ENCODE data around the gene EXOG.

The EXOG gene

DNA sequence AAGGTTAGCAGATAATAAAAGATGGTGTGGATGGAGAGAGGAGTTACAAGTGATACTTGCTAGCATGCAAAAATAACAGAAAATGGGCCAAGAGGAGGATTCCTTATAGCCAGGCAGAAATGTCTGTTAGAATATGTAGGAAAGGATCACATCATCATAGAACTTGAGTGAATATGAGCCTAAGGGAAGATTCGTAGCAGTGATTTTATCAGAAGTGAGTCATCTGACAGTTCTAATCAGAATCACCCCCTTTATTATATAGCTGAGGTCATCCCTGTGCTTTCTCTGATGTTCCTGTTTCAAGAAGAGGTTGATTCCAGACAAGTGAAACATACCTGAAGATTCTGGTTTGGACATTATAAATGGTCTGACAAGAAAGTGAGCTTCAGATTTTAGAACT is 22.9 kb downstream of the EXOG start:
- Histone ChIP-seq H3K4me2 (ENCODE audit: low read depth, low read length, poor library complexity, severe bottlenecking) (no peak overlapping the region), H3K9me3 (ENCODE audit: insufficient read depth, low read length) (no peaks in the 10 kb centered on the region), H3K9ac (ENCODE audit: low read length) (no peak overlapping the region), H2AFZ (ENCODE audit: low read depth, low read length, severe bottlenecking) (no peak overlapping the region), H3F3A (ENCODE audit: insufficient read depth) (no peaks in the 10 kb centered on the region), H3K36me3 (ENCODE audit: low read length) (peaks cover 18% of the 10 kb centered on the region; the same call in 1 of the 2 replicates), H3K79me2 (ENCODE audit: insufficient read depth, low read length) (no peaks in the 10 kb centered on the region), H3K4me3 (ENCODE audit: insufficient read depth, low read length, poor library complexity, severe bottlenecking) (no peak overlapping the region), H4K20me1 (ENCODE audit: low read depth, low read length) (no peaks in the 10 kb centered on the region), H3K9me2 (replicated peaks; ENCODE audit: insufficient read depth, low read length) (no peaks in the 10 kb centered on the region), H3K27me3 (ENCODE audit: low read length) (no peaks in the 10 kb centered on the region), H3K27ac (ENCODE audit: low read depth, low read length) (no peak overlapping the region)
- no peak for TF ChIP-seq EZH2phosphoT487 (conservative IDR thresholded peaks at IDR 0.05; ENCODE audit: low read length)
- TF ChIP-seq CTCF (IDR thresholded peaks at IDR 0.05; ENCODE audit: insufficient read depth, low read length, poor library complexity, severe bottlenecking) = no peak

GRCh38 chr3:38519651-38520050 is 23.5 kb downstream of the EXOG start:
- H3K27me3 ChIP-seq (ENCODE audit: low read length) = no peaks in the 10 kb centered on the region
- no peaks in the 10 kb centered on the region for H4K20me1 ChIP-seq (ENCODE audit: low read depth, low read length)
- no peak overlapping the region for H2AFZ ChIP-seq (ENCODE audit: low read depth, low read length, severe bottlenecking)
- H3K9me2 ChIP-seq (replicated peaks; ENCODE audit: insufficient read depth, low read length) = no peaks in the 10 kb centered on the region
- H3K9me3 ChIP-seq (ENCODE audit: insufficient read depth, low read length) = no peaks in the 10 kb centered on the region
- H3K36me3 ChIP-seq (ENCODE audit: low read length) = peaks cover 15% of the 10 kb centered on the region; the same call in 1 of the 2 replicates
- no peak overlapping the region for H3K27ac ChIP-seq (ENCODE audit: low read depth, low read length)
- H3K4me2 ChIP-seq (ENCODE audit: low read depth, low read length, poor library complexity, severe bottlenecking) = no peak overlapping the region
- no peak overlapping the region for H3K4me3 ChIP-seq (ENCODE audit: insufficient read depth, low read length, poor library complexity, severe bottlenecking)
- H3F3A ChIP-seq (ENCODE audit: insufficient read depth) = no peaks in the 10 kb centered on the region
- no peaks in the 10 kb centered on the region for H3K79me2 ChIP-seq (ENCODE audit: insufficient read depth, low read length)
- TF ChIP-seq EZH2phosphoT487 (conservative IDR thresholded peaks at IDR 0.05; ENCODE audit: low read length) (no peak), CTCF (IDR thresholded peaks at IDR 0.05; ENCODE audit: insufficient read depth, low read length, poor library complexity, severe bottlenecking) (no peak)
- H3K9ac ChIP-seq (ENCODE audit: low read length) = no peak overlapping the region

DNA sequence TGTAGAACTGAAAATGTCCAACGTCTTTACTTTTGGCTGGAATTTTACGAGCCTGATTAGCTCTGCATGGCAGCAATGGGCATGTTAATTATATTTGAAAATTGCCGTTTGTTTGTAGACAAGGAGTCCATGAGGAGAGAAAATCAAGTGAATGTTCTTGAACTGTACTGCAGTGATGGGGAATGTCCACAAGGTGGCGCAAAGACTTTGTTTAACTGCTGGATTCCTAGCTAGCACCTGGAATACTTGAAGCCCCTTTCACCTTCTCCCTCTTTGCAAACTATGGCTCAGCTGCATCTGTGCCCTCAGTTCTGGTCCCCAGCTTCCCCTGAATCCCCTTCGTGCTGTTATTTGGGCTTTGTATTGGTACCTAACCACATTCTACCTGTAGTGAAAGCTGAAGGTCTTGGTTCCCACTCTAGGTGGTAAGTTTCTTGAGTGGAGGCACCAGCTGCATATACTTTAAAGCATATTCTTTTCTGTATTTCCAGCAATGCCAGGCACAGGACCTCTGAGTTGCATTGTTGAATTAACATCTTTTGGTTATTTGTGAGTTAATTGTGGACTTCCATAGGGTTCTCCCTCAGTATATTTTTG is 25.3 kb downstream of the EXOG start:
- Histone ChIP-seq H2AFZ (ENCODE audit: low read depth, low read length, severe bottlenecking) (no peak overlapping the region), H3K9me2 (replicated peaks; ENCODE audit: insufficient read depth, low read length) (no peaks in the 10 kb centered on the region), H3F3A (ENCODE audit: insufficient read depth) (no peaks in the 10 kb centered on the region), H3K9me3 (ENCODE audit: insufficient read depth, low read length) (no peaks in the 10 kb centered on the region), H3K36me3 (ENCODE audit: low read length) (peaks cover 17% of the 10 kb centered on the region; the same call in 1 of the 2 replicates), H3K27ac (ENCODE audit: low read depth, low read length) (no peak overlapping the region), H3K4me3 (ENCODE audit: insufficient read depth, low read length, poor library complexity, severe bottlenecking) (no peak overlapping the region), H3K79me2 (ENCODE audit: insufficient read depth, low read length) (no peaks in the 10 kb centered on the region), H3K9ac (ENCODE audit: low read length) (no peak overlapping the region), H4K20me1 (ENCODE audit: low read depth, low read length) (no peaks in the 10 kb centered on the region), H3K27me3 (ENCODE audit: low read length) (no peaks in the 10 kb centered on the region), H3K4me2 (ENCODE audit: low read depth, low read length, poor library complexity, severe bottlenecking) (no peak overlapping the region)
- TF ChIP-seq CTCF (IDR thresholded peaks at IDR 0.05; ENCODE audit: insufficient read depth, low read length, poor library complexity, severe bottlenecking) (peak; percentile 83), EZH2phosphoT487 (conservative IDR thresholded peaks at IDR 0.05; ENCODE audit: low read length) (no peak)

Measured in SU-DHL-6 (cell line).